ENCODE data around the gene IGDCC3. TPM values are rescaled to one million over a fixed set of nuclear protein-coding genes. Genes with fewer than 3 reads are reported as not detected.

The IGDCC3 gene
- total and polyA plus RNA-seq, 2 of the 8 experiments (the other 6 are each of a cell fraction or from before 2014, with no cell fraction given), result 26.8 to 45.7 TPM

DNA sequence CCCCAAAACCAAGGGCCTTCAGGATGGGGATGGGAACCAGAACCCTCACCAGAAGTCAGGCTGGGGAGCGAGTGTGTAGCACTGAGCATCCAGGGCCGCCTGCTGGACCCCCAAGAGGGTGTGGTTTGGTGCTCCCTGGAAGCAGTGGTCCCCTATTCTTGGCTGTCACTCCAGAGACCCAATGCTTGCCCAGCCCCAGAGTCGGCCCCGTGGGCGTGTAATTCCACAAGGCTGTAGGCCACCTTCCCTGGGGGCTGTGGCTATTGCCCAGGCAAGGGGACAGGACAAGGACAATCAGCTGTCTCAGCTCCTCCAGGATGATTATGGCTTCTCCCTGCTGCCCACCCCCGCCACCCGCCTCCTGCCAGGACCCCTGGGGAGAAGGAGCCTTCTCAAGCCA lies 14.5 kb downstream of the IGDCC3 start:
- no peak overlapping the region for H3K4me3 ChIP-seq (ENCODE audit: extremely low read depth in 1 of 4, insufficient read depth in 2 of 4, low read depth in 3 of 4, low read length in 4 of 4)
- no peaks in the 10 kb centered on the region; the same call in 1 of the 2 replicates for H3K79me1 ChIP-seq (ENCODE audit: low read depth, low read length)
- peak overlapping the region; percentile 5 for H4K91ac ChIP-seq (replicated peaks; ENCODE audit: insufficient read length, low read length)
- no peak overlapping the region for H4K5ac ChIP-seq (ENCODE audit: insufficient read length, low read depth, low read length)
- no peak overlapping the region for H3K23ac ChIP-seq (ENCODE audit: insufficient read length)
- no peak overlapping the region for H2BK120ac ChIP-seq (replicated peaks; ENCODE audit: low read depth, low read length)
- peaks cover 0 to 4% (median 0%) of the 10 kb centered on the region in 4 experiments; a peak in 3 of 7 replicates for H3K27me3 ChIP-seq (replicated peaks in 1 of 4; ENCODE audit: control insufficient read depth in 3 of 4, extremely low read depth in 1 of 4, insufficient read depth in 3 of 4, low read length in 3 of 4)
- no peak overlapping the region for H3K14ac ChIP-seq (ENCODE audit: insufficient read length)
- no peak overlapping the region; the same call in 1 of the 2 replicates for H2BK12ac ChIP-seq (ENCODE audit: low read depth, low read length)
- H3K18ac ChIP-seq (ENCODE audit: extremely low read depth, low read length), result peak overlapping the region; percentile 60; the same call in 1 of the 2 replicates
- H2BK5ac ChIP-seq (ENCODE audit: low read depth, low read length), result peak overlapping the region; percentile 52; the same call in 1 of the 2 replicates
- H4K8ac ChIP-seq (ENCODE audit: extremely low read depth, insufficient read depth, low read length), result no peak overlapping the region
- peaks cover 0 to 3% of the 10 kb centered on the region in 2 experiments; a peak in 1 of 4 replicates for H3K79me2 ChIP-seq (ENCODE audit: control insufficient read depth in 1 of 2, insufficient read depth in 2 of 2, low read length in 2 of 2)
- 91% methylated on average over 7 of the region's 7 CpGs; no CpG with 5 or more reads in 1 of the 2 experiments for WGBS, 2 experiments (ENCODE audit: extremely low coverage in 1 of 2, insufficient coverage in 1 of 2, insufficient read length in 1 of 2, insufficient replicate concordance in 2 of 2, low coverage in 1 of 2, low lambda C conversion rate in 2 of 2, missing lambda C conversion rate in 1 of 2)
- H2AK5ac ChIP-seq (ENCODE audit: low read depth, low read length), result peak overlapping the region; percentile 25; the same call in 1 of the 2 replicates
- H4K20me1 ChIP-seq (replicated peaks in 1 of 2; ENCODE audit: control insufficient read depth in 1 of 2, insufficient read depth in 2 of 2, low read length in 2 of 2), result no peaks in the 10 kb centered on the region
- H2BK20ac ChIP-seq (ENCODE audit: low read length), result 0 out of 2 replicates have a peak overlapping the region, but pooled peaks have one; percentile 13
- peaks cover 25 to 43% (median 33%) of the 10 kb centered on the region in 4 experiments for H3K4me1 ChIP-seq (replicated peaks in 1 of 4; ENCODE audit: control insufficient read depth in 3 of 4, insufficient read depth in 4 of 4, low read length in 3 of 4)
- no peak overlapping the region for H3K9ac ChIP-seq (replicated peaks in 1 of 4; ENCODE audit: extremely low read depth in 1 of 4, low read depth in 3 of 4, low read length in 3 of 4)
- DNase-seq (ENCODE audit: low read depth in 1 of 2, low spot score in 2 of 2), result no peak
- H3K27ac ChIP-seq (ENCODE audit: low read depth, low read length), result no peak overlapping the region
- no peak for FAIRE-seq
- no peaks in the 10 kb centered on the region for H3K9me3 ChIP-seq (ENCODE audit: insufficient read depth in 2 of 2, low read depth in 1 of 2, low read length in 1 of 2)
- no peaks in the 10 kb centered on the region for H3K36me3 ChIP-seq (ENCODE audit: control insufficient read depth in 2 of 4, insufficient read depth in 4 of 4, low read length in 3 of 4)
- no peak overlapping the region for H3K4ac ChIP-seq (replicated peaks; ENCODE audit: insufficient read length, low read depth, low read length)
- no peak overlapping the region for H3K56ac ChIP-seq (replicated peaks; ENCODE audit: insufficient read length, low read depth, low read length)
- no peaks in the 10 kb centered on the region; the same call in none of the 2 replicates for H3K23me2 ChIP-seq (ENCODE audit: low read depth, low read length)
- POLR2A ChIA-PET (ENCODE audit: partially characterized antibody), result interaction anchor here (0.7 to 5.6 kb wide), 7 partner anchors 15 to 59 kb away, joined by 3 to 25 read pairs (median 5); partner anchors contain the start of gene RNU5B-1
- CTCF ChIA-PET (ENCODE audit: partially characterized antibody), result interaction anchor here (1.2 to 3.7 kb wide), 7 partner anchors 11 to 45 kb away, joined by 3 to 18 read pairs (median 8); no protein-coding TSS in a partner anchor
- H3K4me2 ChIP-seq (ENCODE audit: insufficient read depth in 1 of 2, low read depth in 2 of 2, low read length in 2 of 2), result no peak overlapping the region
- no peak for TF ChIP-seq POU5F1 (IDR thresholded peaks at IDR 0.05; ENCODE audit: low read depth, low read length)
- no peak for TF ChIP-seq NRF1 (IDR thresholded peaks at IDR 0.05; ENCODE audit: low read depth, low read length)
- TF ChIP-seq JUND (IDR thresholded peaks at IDR 0.05; ENCODE audit: low read length), result no peak
- TF ChIP-seq, protein P1, sequence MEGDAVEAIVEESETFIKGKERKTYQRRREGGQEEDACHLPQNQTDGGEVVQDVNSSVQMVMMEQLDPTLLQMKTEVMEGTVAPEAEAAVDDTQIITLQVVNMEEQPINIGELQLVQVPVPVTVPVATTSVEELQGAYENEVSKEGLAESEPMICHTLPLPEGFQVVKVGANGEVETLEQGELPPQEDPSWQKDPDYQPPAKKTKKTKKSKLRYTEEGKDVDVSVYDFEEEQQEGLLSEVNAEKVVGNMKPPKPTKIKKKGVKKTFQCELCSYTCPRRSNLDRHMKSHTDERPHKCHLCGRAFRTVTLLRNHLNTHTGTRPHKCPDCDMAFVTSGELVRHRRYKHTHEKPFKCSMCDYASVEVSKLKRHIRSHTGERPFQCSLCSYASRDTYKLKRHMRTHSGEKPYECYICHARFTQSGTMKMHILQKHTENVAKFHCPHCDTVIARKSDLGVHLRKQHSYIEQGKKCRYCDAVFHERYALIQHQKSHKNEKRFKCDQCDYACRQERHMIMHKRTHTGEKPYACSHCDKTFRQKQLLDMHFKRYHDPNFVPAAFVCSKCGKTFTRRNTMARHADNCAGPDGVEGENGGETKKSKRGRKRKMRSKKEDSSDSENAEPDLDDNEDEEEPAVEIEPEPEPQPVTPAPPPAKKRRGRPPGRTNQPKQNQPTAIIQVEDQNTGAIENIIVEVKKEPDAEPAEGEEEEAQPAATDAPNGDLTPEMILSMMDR (IDR thresholded peaks at IDR 0.05; ENCODE audit: control extremely low read depth in 1 of 3, insufficient read depth in 1 of 3, low read depth in 1 of 3, low read length in 3 of 3), result no peak
- no peak for TF ChIP-seq RXRA (IDR thresholded peaks at IDR 0.05; ENCODE audit: insufficient read depth, low read depth, low read length)
- no peak for TF ChIP-seq SP4 (IDR thresholded peaks at IDR 0.05; ENCODE audit: low read length)
- TF ChIP-seq CHD2 (IDR thresholded peaks at IDR 0.05; ENCODE audit: low read length), result no peak
- TF ChIP-seq, protein P2, sequence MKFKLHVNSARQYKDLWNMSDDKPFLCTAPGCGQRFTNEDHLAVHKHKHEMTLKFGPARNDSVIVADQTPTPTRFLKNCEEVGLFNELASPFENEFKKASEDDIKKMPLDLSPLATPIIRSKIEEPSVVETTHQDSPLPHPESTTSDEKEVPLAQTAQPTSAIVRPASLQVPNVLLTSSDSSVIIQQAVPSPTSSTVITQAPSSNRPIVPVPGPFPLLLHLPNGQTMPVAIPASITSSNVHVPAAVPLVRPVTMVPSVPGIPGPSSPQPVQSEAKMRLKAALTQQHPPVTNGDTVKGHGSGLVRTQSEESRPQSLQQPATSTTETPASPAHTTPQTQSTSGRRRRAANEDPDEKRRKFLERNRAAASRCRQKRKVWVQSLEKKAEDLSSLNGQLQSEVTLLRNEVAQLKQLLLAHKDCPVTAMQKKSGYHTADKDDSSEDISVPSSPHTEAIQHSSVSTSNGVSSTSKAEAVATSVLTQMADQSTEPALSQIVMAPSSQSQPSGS (IDR thresholded peaks at IDR 0.05; ENCODE audit: low read length), result no peak
- TF ChIP-seq POLR2AphosphoS5 (IDR thresholded peaks at IDR 0.05; ENCODE audit: low read depth, low read length), result no peak
- H2AFZ ChIP-seq (ENCODE audit: low read length), result no peak overlapping the region
- H2BK15ac ChIP-seq (ENCODE audit: low read length), result 0 out of 2 replicates have a peak overlapping the region, but pooled peaks have one; percentile 31

Data from H1 (cell line).